GM10266 (cell line): ENCODE measurements around the gene TBC1D14.

Experiments used
- DNase-seq: peaks from one replicate; pipeline ENCODE4 v3.0.0; 2012; ENCODE audit errors: extremely low spot score
- CTCF ChIP-seq: IDR thresholded peaks from 2 replicates; pipeline ENCODE4 v1.5.1; 2012; ENCODE audit warnings: mild to moderate bottlenecking, low read depth; ENCODE audit not compliant: control insufficient read depth, insufficient read depth; ENCODE audit errors: missing control alignments

The TBC1D14 gene

GRCh38 chr4:6999172-7000086 lies 89.8 kb downstream of the TBC1D14 start:
- DNase-seq: no peak
- TF ChIP-seq CTCF: no peak

GRCh38 chr4:7000421-7001176 lies 91.0 kb downstream of the TBC1D14 start:
- no peak for TF ChIP-seq CTCF
- no peak for DNase-seq

- DNase-seq: no peak
- no peak for TF ChIP-seq CTCF
Observed at GRCh38 chr4:7001271-7001670, 91.6 kb downstream of the TBC1D14 start.

GRCh38 chr4:7002336-7002735 lies 92.7 kb downstream of the TBC1D14 start:
- no peak for DNase-seq
- TF ChIP-seq CTCF: no peak

- no peak for DNase-seq
- no peak for TF ChIP-seq CTCF
Observed at GRCh38 chr4:7003176-7003878, 93.7 kb downstream of the TBC1D14 start.

GRCh38 chr4:7003879-7004240 lies 94.2 kb downstream of the TBC1D14 start:
- TF ChIP-seq CTCF: no peak
- DNase-seq: no peak
